Hematopoietic multipotent progenitor cell treated with erythropoietin and hydrocortisone succinate and interleukin-3 and kit ligand, for 15 days (in vitro differentiated cells): ENCODE results near the gene CRYBG2.
"Not testable (repeated sequence)": the region's sequence is repeated elsewhere in the genome, so short reads cannot be mapped to it uniquely, and the experiment has no call there.

Source experiments
- DNase-seq: peaks from one replicate; pipeline ENCODE4 v3.0.0-alpha.2; 2015; ENCODE audit warnings: low spot score

The CRYBG2 gene

DNA sequence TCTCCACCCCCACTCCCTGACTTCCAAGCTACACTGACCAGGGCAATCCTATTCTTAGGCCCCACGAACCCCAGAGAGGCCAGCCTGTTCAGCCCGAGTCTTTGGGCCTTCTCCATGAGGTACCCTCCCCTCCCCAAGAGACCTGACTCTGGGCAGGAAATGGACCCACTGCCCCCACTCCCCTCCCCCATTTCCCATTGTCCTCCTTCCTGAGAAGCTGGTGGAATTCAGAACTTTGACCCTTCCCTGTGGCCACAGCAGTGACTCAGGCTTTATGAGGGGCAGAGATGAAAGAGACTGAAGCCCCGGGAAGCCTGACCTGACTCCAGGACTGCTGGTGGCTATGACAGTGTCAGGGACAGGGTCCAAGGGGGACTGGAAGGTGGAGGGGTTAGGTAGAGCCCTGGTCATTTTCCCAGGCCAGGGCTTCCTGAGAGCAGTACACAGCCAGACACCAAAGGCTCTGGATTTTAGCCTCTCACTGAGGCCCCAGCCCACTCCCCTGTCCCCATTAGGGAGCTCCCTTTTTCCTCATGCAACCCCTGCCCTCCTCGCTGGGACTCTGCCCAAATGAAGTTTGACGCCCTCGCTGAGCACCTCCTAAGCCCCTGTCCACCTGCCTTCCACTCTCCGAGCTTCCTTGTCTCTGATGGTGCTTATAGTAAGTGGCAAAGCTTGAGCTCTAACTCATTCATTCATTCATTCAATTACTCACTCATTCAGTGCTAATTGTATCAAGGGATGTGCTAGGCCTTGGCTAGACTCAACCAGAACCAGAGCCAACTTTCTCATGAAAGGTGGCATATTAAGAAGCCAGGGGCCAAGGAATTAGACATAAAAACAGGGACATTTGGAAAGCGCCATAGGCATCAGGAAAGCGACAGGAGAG is 3.0 kb downstream of the CRYBG2 start:
- DNase-seq, result no peak

DNA sequence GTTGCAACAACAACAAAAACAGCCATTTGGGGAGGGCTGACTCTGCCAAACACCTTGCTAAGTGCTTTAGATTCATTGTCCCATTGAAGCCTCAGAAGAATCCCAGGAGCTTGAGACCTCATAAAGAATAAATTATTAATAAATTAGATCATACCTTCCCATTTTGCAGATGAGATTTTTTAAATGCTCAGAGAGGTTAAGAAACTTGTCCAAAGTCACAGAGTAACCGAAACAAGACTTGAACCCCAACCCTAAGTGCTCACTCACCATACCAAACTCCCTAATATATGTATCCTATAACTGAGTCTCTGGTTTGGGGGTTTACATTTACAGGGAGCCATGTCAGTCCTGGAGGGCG is 3.6 kb downstream of the CRYBG2 start:
- no peak for DNase-seq

DNA sequence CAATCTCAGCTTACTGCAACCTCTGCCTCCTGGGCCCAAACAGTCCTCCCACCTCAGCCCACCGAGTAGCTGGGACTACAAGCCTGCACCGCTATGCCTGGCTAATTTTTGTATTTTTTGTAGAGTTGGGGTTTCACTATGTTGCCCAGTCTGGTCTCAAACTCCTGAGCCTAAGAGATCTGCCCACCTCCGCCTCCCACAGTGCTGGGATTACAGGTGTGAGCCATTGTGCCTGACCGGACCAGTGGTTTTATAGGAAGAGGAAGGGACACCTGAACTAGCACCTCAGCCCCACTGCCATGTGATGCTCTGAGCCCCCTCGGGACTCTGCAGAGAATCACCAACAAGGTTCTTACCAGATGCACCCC is 4.1 kb downstream of the CRYBG2 start:
- DNase-seq, result no peak

DNA sequence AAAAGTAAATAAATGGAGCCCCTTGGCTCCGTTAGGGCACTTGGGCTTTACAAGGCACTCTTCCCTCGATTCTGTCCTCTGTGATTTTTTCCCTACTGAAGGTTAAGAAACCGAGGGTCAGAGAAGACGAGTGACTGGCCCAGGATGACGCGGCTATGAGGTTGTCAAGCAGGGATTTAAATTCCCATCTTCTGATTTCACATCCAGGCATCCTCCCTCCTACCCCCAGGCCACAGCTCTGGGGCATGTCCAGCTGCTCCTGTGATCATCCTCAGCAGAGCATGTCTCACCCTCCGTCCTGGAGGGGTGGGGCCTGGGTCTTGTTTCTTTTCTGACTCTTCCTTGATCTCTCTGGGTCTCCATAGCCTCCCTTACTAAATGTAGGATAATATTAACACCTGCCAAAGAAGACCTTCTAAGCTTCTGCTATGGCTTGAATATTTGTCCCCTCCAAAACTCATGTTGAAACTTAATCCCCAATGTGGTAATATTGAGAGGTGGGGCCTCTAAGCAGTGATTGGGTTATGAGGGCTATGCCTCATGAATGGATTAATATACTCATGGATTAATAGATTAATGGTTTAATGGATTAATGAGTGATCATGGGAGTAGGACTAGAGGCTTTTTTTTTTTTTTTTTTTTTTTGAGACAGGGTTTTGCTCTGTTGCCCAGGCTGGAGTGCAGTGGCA is 4.6 kb downstream of the CRYBG2 start:
- DNase-seq, result no peak

DNA sequence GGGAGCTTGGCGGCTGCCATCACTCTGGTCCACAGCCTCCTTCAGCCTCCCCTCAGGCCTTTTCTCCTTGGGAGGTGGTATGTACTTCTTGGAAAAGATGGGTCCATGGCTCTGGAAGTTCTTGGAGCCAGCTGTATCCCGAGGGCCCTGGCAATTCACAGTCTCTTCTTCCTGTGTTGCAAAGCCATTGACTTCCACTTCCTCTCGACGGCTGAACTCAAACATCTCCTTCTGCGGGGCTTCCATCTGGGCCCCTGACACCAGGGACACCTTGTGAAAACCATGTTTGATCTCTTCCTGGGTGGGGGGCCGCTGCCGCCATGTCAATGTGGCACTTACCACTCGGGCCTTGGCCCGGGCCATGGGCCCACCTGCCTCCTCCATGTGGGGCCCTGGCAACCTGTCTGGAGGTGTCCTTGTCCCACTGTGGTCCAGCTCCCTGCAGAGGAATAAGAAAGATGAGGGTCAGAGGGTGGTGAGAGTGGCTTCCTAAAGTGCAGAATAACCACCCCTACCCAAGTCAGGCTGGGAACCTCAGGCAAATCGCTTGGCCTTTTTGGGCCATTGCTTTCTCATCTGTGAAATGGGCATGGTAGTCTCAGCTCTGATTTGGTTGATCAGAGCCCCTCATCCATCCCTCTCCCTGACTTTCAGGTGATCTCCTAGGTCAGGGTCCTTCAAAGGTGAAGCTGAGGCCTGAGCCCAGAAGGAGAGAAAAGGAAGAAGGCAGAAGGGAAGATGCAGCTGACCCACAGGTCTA is 7.5 kb downstream of the CRYBG2 start:
- DNase-seq, result no peak

DNA sequence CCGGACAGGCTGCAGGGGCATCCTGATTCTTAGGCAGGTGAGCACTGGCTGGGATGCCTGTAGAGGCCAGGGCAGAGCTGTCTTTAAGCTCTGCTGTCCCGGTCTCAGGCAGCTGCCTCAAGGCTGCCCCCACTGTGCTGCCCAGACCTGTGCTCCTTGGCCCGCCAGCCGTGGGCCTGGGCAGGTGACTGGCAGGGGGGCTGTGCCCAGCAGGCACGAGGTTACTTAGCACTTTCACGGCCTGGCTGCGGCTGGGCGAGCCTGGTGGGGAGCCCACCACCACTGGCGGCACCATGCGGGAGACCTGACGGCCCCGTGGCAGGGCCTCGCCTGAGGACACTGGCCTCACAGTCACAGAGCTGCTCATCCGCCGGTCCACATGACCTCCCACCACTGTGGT is 8.2 kb downstream of the CRYBG2 start:
- no peak for DNase-seq

DNA sequence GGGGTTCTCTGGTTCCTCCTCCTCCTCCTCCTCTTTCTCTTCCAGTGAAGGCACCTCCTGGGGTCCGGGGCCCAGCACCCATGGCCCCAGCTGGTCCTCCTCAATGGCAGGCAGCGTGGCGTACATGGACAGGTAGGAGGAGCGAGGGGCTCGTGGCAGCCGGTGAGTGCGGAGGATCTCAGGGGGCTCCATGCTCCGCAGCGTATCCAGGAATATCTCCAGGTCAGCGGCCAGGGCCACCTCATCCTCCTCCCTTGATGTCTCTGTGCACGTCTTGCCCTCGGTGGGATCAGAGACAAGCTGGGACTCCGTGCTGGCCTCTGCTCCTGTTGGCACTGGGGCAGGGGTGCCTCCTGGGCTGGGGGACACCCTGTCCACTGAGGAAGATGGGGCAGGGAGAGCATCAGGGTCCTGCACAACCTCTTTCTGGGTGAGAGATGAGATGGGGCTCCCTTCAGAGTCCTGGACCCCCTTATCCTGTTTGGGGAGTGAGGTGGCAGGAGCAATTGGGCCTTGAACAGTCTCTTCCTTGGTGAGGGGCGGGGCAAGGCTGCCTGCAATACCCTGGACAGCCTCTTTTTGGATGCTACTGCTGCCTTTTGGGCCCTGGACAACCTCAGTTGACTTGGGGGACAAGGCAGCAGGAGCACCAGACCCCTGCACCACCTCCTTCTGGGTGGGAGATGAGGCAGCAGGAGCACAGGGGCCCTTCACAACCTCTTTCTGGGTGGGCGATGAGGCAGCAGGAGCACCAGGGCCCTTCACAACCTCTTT is 9.6 kb downstream of the CRYBG2 start:
- no peak for DNase-seq

DNA sequence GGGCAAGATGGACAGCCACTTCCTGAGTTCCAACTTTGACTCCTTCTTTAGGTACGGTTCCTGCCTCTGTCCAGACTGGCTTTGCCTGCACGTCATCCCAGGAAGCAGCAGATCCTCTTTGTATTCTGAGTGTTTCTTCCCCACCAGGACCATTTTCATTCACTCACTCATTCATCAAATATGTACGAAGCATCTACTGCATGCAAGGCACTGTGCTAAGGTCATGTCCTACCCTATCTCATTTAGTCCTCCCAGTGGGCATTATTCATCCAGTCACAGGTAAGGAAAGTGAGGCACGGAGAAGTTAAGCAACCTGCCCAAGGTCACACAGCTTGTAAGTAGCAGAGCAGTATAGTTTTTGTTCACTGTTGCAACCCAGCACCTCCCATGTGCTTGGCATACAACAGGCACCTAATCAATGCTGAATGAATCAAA is 13.9 kb downstream of the CRYBG2 start:
- no peak for DNase-seq

DNA sequence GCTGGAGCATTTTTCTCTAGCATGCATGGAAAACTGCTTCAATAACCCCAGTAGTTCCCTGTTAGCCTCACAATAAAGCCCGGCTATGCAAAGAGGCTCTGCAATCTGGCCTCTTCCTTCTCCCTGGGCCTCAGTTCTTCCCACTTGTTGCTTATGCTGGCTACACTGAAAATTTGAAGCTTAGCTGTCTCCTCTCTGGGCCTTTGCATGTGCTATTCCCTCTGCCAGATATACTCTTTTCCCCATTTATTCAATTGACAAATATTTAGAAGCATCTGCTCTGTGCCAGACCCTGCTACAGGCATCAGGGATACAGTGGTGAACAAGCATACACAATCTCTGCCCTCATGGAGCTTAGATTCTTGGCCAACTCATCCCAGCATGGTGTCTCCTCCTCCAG is 15.3 kb downstream of the CRYBG2 start:
- no peak for DNase-seq

DNA sequence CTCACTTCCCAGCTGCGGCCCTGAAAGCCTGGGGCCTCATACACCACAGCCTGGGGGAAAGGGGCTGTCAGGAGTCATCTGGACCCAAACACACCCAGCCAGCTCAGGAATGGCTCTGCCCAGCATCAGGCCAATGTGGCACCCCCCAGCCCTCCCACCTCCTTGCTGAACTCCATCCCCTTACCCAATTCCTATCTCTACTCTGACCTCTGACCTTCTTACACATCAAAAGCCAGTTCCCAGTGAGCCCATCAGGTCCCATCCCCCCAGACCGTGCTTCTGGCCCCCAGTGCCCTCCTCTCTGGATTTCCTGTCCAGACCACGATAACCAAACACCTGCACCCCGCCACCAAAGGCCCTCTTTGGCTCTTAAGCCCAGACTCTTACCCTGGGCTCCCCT is 16.3 kb downstream of the CRYBG2 start:
- DNase-seq, result no peak

DNA sequence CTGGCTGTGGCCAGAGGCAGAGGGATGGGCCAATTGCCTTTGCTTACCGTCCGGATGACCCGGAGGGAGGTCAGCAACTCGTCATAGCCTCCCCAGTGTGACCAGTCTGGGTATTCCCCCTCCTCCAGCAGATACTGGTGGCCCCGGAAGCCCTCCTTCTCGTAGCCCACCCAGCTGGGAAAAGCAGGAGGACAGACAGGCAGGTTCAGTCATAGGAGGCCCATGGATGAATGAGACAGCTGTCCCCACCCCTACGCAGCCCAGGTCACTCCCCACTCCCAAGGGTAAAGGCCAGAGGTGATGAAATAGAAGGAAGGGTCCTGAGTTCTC is 16.8 kb downstream of the CRYBG2 start:
- no peak for DNase-seq

DNA sequence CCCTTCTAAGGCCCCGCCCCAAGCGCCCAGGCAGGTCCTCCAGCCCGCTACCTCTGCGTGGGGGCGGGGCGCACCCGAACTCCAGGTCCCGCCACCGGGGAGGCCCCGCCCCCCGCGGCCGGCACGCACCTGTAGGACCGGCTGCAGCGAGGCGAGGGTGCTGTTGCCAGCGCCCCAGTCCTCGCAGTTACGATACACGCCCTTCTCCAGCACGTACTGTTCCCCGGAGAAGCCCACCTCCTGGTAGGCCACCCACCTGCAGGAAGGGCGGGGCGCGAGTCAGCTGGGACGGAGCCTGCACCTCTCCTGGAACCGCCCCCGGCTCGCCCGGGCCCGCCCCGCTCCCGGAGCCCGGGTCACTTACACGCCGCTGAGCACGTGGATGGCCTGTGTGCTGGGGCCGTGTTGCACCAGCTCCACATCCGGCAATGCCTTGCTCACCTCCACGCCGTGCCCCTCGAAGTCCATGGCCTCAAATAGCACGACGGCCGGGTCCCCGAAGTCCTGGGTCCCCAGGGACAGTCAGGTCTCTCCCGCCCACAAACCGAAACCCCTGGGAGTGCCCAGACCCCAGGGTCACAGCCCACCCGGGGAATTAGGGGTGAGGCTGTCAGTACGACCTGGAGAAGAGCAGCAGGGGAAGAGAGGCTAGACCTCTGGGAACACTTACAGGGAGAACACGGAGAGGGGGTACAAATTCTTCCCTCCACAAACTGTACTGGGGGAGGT is 17.3 kb downstream of the CRYBG2 start:
- DNase-seq, result peak; percentile 81

DNA sequence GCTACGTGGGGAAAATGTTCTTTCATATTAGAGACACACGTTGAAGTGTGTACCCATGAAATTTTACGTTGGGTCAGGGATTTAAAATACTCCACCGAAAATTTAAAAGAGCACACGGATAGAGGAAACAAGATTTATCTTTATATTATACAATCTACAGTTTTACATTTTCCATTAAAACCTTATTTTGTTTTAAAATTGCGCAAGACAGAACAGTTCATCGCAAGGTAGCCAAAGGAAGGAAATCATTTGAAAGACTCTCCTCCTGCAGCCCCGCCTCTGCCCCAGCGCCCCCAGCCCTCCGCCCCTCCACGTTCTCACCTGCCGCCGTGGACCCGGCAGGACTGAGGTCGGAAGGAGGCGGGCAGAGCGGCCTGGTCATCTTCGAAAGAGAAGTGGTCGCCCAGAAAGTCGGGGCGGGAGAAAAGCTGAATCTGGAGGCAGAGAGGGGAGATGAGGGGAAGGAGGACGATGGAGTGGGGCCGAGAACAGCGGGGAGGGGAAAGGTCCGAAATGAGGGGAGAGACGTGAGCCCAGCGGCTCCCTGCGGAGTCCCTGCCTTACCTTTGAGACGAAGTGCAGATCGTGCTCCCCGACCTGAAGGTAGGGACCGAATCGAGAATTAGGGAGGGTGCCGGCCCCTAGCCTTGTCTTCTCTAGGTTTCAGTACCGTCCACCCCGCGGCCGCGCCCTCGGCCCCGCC is 18.0 kb downstream of the CRYBG2 start:
- no peak for DNase-seq

DNA sequence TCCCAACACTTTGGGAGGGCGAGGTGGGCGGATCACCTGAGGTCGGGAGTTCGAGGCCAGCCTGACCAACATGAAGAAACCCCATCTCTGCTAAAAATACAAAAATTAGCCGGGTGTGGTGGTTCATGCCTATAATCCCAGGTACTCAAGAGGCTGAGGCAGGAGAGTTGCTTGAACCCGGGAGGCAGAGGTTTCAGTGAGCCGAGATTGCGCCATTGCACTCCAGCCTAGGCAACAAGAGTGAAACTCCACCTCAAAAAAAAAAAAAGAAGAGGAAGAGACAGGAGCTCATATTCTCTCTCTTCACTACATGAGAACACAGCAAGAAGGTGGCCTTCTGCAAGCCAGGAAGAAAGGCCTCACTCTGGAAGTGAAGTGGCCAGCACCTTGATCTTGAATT is 20.6 kb downstream of the CRYBG2 start:
- DNase-seq, result not testable (repeated sequence)

DNA sequence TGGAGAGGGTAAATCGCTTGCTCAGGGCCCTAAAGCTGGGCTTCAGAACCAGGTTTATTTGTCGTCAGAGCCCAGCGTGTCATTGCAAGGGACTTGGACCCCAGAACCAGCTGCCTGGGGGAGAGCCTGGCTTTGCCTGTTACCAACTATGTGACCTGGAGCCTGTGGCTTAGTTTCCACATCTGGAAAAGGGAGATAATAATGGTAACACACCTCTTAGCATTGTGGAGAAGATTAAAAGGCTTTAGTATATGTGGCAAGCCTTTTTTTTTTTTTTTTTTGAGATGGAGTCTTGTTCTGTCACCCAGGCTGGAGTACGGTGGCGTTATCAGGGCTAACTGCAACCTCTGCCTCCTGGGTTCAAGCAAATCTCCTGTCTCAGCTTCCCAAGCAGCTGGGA is 23.7 kb downstream of the CRYBG2 start:
- DNase-seq, result no peak

DNA sequence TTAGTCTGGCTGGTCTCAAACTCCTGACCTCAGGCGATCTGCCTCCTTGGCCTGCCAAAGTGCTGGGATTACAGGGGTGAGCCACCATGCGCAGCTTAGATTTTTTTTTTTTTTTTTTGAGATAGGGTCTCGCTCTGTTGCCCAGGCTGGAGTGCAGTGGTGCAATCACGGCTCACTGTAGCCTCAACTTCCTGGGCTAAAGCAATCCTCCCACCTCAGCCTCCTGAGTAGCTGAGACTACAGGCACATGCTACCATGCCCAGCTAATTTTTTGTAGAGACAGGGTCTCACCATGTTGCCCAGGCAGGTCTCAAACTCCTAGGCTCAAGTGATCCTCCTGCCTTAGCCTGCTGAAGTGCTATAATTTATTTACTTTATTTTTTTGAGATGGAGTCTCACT is 24.6 kb downstream of the CRYBG2 start:
- not testable (repeated sequence) for DNase-seq

DNA sequence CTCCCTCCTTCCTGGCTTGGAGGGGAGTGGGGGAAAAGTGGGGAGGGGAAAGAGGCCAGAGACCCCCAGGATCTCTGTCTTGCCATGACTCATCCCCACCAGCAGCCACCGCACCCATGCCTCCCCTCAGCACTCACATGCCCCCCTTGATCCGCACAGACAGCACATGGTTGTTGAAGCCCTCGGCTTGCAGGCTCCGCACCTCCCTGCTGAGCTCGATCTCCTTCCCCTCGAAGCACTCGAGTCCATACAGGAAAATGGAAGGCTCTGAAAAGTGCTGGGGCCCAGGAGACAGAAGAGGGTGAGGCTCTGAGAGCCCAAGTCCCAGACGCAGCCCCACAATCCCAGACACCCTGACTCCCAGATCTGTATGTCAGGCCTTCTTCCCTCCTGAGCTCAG is 25.3 kb downstream of the CRYBG2 start:
- no peak for DNase-seq

DNA sequence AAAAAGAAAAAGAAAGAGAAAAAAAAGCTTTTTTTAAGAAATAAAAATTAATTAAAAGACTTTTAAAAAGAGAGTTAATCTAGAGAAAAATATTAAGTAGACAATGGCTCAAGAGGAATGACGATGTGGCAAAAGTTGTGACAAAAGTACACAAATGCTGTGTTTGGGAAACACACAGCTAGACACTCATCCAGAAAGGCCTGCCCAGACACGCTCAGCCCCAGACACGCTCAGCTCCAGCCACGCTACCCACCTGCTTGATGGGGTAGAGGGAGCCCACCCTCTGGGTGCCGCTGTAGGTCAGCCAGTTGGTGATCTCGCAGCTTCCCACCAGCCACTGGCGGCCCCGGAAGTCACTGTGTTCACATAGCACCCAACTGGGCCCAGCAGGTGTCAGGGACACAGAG is 26.0 kb downstream of the CRYBG2 start:
- no peak for DNase-seq

DNA sequence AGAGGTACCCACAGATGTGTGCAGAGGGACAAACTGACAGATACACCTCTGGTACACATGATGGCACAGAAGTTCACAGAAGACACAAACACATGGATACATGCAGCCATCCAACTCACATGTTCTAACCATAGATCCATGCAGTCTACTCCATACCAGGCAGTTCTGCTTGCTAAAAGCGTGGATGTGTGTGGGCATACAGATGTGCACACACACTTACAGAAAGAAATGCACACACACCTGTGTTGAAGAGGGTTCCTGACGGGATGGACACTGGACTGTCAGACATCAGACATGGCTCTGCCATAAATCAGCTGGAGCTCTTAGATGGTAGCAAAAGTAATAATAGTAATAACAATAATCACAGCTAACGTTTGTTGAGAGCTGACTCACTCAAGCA is 29.4 kb downstream of the CRYBG2 start:
- no peak for DNase-seq

DNA sequence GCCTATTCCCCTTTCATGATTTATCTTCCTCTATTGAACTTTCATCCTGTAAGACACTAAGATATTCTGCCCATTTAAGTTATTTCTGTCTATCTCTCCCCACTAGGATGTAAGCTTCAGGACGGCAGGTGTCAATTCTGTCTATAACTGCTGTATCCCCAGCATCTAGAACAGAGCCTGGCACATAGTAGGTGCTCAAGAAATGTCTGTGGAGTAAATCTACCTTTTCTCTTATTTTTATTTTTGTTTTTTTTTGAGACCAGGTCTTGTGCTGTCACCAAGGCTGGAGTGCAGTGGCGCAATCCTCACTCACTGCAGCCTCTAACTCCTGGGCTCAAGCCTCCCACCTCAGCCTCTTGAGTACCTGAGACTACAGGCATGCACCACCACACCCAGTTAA is 30.5 kb downstream of the CRYBG2 start:
- no peak for DNase-seq

DNA sequence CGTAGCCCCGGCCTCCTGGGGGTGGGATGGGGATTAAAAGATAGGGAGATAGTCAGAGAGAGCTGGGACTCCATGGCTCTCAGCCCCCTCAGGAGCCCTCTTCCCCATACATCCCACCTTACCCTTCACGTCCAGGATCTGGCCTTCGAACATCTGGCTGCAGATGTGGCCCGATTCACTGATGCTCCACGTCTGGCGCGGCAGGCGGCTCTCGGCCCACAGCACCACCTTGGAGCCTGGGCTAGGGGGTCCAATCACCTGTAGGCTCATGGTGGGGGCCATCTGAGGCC is 31.9 kb downstream of the CRYBG2 start:
- no peak for DNase-seq
